B cell (primary cell): ENCODE measurements around the gene PPP1R36. TPM values are rescaled to one million over a fixed set of nuclear protein-coding genes. Genes with fewer than 3 reads are reported as not detected.

Experiments used
- ATAC-seq: fragments of 200-7000 bp; cut with Tn5 transposase; one replicate; pipeline ENCODE4 v1.10.0; 2021; ENCODE audit warnings: low read depth, mild to moderate bottlenecking, moderate number of reproducible peaks, moderate library complexity
- CTCF ChIA-PET: fragments of 350-600 bp; sonication (Branson Sonifier 250); formaldehyde crosslinking; loops from one replicate; lab custom pipeline; 2021; ENCODE audit warnings: antibody characterized with exemption, inconsistent platforms; lab: Charles Lee
- POLR2A ChIA-PET: fragments of 350-600 bp; sonication (Branson Sonifier 250); formaldehyde crosslinking; loops from one replicate; lab custom pipeline; 2021; ENCODE audit warnings: antibody characterized with exemption; lab: Charles Lee
- DNase-seq: peaks from one replicate; pipeline ENCODE4 v3.0.0; 2013
- H2AFZ ChIP-seq: 2 replicates; pipeline ENCODE4 v1.6.1; 2012; ENCODE audit warnings: mild to moderate bottlenecking, low read depth, low read length; ENCODE audit not compliant: insufficient read depth, poor library complexity, severe bottlenecking
- H3K27ac ChIP-seq, 2 donors: 1 replicate in 1 of 2; 2 replicates in 1 of 2; pipeline ENCODE4 v1.5.1; 2012 to 2013; ENCODE audit warnings: low read length in 2 of 2, mild to moderate bottlenecking in 2 of 2, moderate library complexity in 1 of 2
- H3K27me3 ChIP-seq, 4 experiments: fragments of 200-600 bp in 1 of 4; sonication (generic) in 1 of 4; replicated peaks in 1 of 4; 1 replicate in 2 of 4; 2 replicates in 2 of 4; pipeline versions ENCODE4 v1.6.1 to v1.7.0; 2013 to 2016; ENCODE audit warnings: low read length in 3 of 4, mild to moderate bottlenecking in 2 of 4, mixed read lengths in 1 of 4, moderate library complexity in 1 of 4; ENCODE audit not compliant: insufficient read depth in 4 of 4, control insufficient read depth in 3 of 4; ENCODE audit errors: control extremely low read depth in 1 of 4
- H3K36me3 ChIP-seq, 2 experiments: replicated peaks in 1 of 2; 1 replicate in 1 of 2; 2 replicates in 1 of 2; pipeline versions ENCODE4 v1.6.1 to v1.7.1; 2013; ENCODE audit warnings: low read length in 1 of 2; ENCODE audit not compliant: insufficient read depth in 2 of 2, control insufficient read depth in 1 of 2; ENCODE audit errors: control extremely low read depth in 1 of 2, extremely low read depth in 1 of 2
- H3K4me1 ChIP-seq, 2 donors: fragments of 200-600 bp in 1 of 2; sonication (generic) in 1 of 2; 1 replicate in 1 of 2; 2 replicates in 1 of 2; pipeline versions ENCODE4 v1.5.1 to v1.6.1; 2013 to 2017; ENCODE audit warnings: low read length in 2 of 2; ENCODE audit not compliant: control insufficient read depth in 2 of 2, insufficient read depth in 2 of 2
- H3K4me2 ChIP-seq: replicated peaks from 2 replicates; pipeline ENCODE3; 2012; ENCODE audit warnings: mild to moderate bottlenecking, low read depth, low read length; ENCODE audit not compliant: poor library complexity, severe bottlenecking
- H3K4me3 ChIP-seq, 5 experiments: fragments of 200-600 bp in 1 of 5; sonication (generic) in 1 of 5; 1 replicate in 3 of 5; 2 replicates in 2 of 5; pipeline versions ENCODE4 v1.5.1 to v1.7.0; 2011 to 2016; ENCODE audit warnings: low read length in 4 of 5, mild to moderate bottlenecking in 4 of 5, low read depth in 2 of 5, control low read depth in 1 of 5, moderate library complexity in 1 of 5; ENCODE audit not compliant: insufficient read depth in 1 of 5; ENCODE audit errors: control extremely low read depth in 1 of 5, extremely low read depth in 1 of 5
- H3K79me2 ChIP-seq: fragments of 200-600 bp; sonication (generic); one replicate; pipeline ENCODE4 v1.6.0; 2016; ENCODE audit warnings: low read length; ENCODE audit not compliant: control insufficient read depth, insufficient read depth
- H3K9ac ChIP-seq: fragments of 200-600 bp; sonication (generic); 2 replicates; pipeline ENCODE4 v1.6.1; 2017; ENCODE audit warnings: mild to moderate bottlenecking, low read length, moderate library complexity
- H3K9me3 ChIP-seq, 3 donors: one replicate each; pipeline versions ENCODE4 v1.6.1 to v1.7.1; 2013; ENCODE audit warnings: low read length in 2 of 3; ENCODE audit not compliant: control insufficient read depth in 2 of 3, insufficient read depth in 1 of 3; ENCODE audit errors: control extremely low read depth in 1 of 3
- H4K20me1 ChIP-seq: 2 replicates; pipeline ENCODE4 v1.6.0; 2012; ENCODE audit warnings: mild to moderate bottlenecking, low read length; ENCODE audit not compliant: insufficient read depth, control insufficient read depth, poor library complexity, severe bottlenecking
- H3K27ac Mint-ChIP-seq: one replicate; pipeline ENCODE4 v1.8.0; 2021; ENCODE audit warnings: mixed read lengths
- H3K27me3 Mint-ChIP-seq: one replicate; pipeline ENCODE4 v1.8.0; 2021; ENCODE audit warnings: mixed read lengths
- H3K4me1 Mint-ChIP-seq: one replicate; pipeline ENCODE4 v1.8.0; 2021; ENCODE audit warnings: mixed read lengths
- H3K4me3 Mint-ChIP-seq: one replicate; pipeline ENCODE4 v1.8.0; 2021; ENCODE audit warnings: mixed read lengths
- H3K9me3 Mint-ChIP-seq: one replicate; pipeline ENCODE4 v1.8.0; 2022; ENCODE audit warnings: mixed read lengths; ENCODE audit not compliant: insufficient read depth
- EZH2 ChIP-seq: IDR thresholded peaks from 2 replicates; pipeline ENCODE4 v1.6.1; 2012; ENCODE audit warnings: borderline replicate concordance, low read depth, mild to moderate bottlenecking, moderate library complexity, low read length; ENCODE audit not compliant: insufficient read depth, poor library complexity, severe bottlenecking
- WGBS: methylation state at CpG from one replicate; pipeline ENCODE4 v1.1.5; 2013; ENCODE audit warnings: missing lambda C conversion rate; ENCODE audit not compliant: insufficient coverage; 5-methylcytosine and 5-hydroxymethylcytosine counted together
- intact Hi-C: fragments of 100-400 bp; cut with micrococcal nuclease; formaldehyde crosslinking; loops from one replicate; pipeline ENCODE4 v1.10.0; 2022
- polyA plus RNA-seq: library from polyadenylated mRNA; depleted of rRNA; stranded (reverse); fragments of >200 nt; gene quantifications from 2 replicates; pipeline ENCODE4 v1.2.3, GENCODE V29; 2012
- total RNA-seq, 2 donors: library from RNA; stranded (reverse); fragments of 120-200 nt in 1 of 2; gene quantifications; 1 replicate in 1 of 2; 2 replicates in 1 of 2; pipeline versions ENCODE4 v1.2.3 to v1.2.4, GENCODE V29; 2013 to 2022
- TF ChIP-seq, protein P1 (sequence below): fragments of 200-600 bp; IDR thresholded peaks from one replicate; pipeline ENCODE4 v1.8.0; 2022; ENCODE audit warnings: antibody characterized with exemption, mild to moderate bottlenecking

The PPP1R36 gene
- total and polyA plus RNA-seq, 2 donors (not counting 1 experiment from before 2014, with no cell fraction given): 0.06 TPM; not detected in 1

DNA sequence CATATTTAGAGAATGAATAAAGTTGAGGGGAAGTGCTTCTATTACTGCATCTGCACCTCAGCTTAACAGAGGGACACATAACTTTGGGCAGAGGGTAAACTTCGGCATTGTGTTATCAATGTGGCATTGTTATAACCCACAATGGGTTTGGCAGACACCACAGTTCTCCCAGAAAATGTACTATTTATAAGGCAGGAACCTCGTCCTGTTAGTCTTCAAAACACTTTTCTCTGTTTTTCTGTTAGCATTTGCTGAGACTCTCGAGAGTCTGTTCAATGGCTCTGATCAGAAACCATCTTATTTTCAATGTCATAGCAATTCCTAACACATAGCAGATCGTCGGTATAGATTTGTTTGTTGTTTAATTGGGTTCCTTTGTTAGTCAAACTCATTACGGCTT, 13.9 kb downstream of the PPP1R36 start:
- POLR2A ChIA-PET: no interaction called here
- no peak for ATAC-seq
- Histone ChIP-seq H3K9ac (no peak overlapping the region), H2AFZ (no peak overlapping the region), H3K4me1 (no peaks in the 10 kb centered on the region), H3K4me3 (no peak overlapping the region), H3K27me3 (no peaks in the 10 kb centered on the region), H4K20me1 (no peaks in the 10 kb centered on the region), H3K4me2 (no peak overlapping the region), H3K79me2 (no peaks in the 10 kb centered on the region), H3K27ac (no peak overlapping the region), H3K9me3 (no peaks in the 10 kb centered on the region), H3K36me3 (no peaks in the 10 kb centered on the region)
- intact Hi-C loops: no loop called here
- 88% methylated on average over 3 of the region's 6 CpGs for WGBS
- no peak overlapping the region for H3K27ac Mint-ChIP-seq
- H3K27me3 Mint-ChIP-seq: peaks cover 7% of the 10 kb centered on the region
- CTCF ChIA-PET: no interaction called here
- no peaks in the 10 kb centered on the region for H3K4me1 Mint-ChIP-seq
- TF ChIP-seq, protein P1, sequence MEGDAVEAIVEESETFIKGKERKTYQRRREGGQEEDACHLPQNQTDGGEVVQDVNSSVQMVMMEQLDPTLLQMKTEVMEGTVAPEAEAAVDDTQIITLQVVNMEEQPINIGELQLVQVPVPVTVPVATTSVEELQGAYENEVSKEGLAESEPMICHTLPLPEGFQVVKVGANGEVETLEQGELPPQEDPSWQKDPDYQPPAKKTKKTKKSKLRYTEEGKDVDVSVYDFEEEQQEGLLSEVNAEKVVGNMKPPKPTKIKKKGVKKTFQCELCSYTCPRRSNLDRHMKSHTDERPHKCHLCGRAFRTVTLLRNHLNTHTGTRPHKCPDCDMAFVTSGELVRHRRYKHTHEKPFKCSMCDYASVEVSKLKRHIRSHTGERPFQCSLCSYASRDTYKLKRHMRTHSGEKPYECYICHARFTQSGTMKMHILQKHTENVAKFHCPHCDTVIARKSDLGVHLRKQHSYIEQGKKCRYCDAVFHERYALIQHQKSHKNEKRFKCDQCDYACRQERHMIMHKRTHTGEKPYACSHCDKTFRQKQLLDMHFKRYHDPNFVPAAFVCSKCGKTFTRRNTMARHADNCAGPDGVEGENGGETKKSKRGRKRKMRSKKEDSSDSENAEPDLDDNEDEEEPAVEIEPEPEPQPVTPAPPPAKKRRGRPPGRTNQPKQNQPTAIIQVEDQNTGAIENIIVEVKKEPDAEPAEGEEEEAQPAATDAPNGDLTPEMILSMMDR: no peak
- TF ChIP-seq EZH2: no peak
- no peak for DNase-seq
- no peak overlapping the region for H3K4me3 Mint-ChIP-seq
- no peaks in the 10 kb centered on the region for H3K9me3 Mint-ChIP-seq

DNA sequence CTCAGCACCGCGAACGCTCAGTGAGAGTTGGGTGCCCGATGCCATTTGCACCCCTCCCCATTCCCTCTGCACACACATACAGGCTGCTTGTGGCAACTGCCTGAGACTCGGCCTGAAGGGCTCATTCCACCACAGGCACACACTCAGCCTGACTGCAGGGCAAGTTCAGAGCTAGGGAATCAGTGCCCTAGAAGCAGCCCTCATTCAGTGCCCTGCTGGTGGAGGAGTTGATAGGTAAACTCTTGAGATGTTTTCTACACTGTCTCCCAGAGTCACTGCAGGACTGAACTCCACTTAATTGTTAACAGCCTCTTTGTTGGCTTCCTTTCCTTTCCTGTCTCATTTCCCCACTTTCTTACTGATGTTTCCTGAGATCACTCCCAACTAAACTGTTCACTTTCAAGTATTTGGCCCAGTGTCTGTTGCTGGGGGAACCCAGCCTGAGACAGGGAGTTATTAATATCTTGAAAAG, 16.9 kb downstream of the PPP1R36 start:
- ATAC-seq (no peak), DNase-seq (no peak)
- POLR2A ChIA-PET: no interaction called here
- Histone ChIP-seq H3K4me3 (no peak overlapping the region), H3K9me3 (no peaks in the 10 kb centered on the region), H3K36me3 (no peaks in the 10 kb centered on the region), H3K4me1 (no peaks in the 10 kb centered on the region), H3K27ac (no peak overlapping the region), H3K27me3 (no peaks in the 10 kb centered on the region), H3K9ac (no peak overlapping the region), H2AFZ (no peak overlapping the region), H4K20me1 (no peaks in the 10 kb centered on the region), H3K4me2 (no peak overlapping the region), H3K79me2 (no peaks in the 10 kb centered on the region)
- H3K27me3 Mint-ChIP-seq: peaks cover 10% of the 10 kb centered on the region
- CTCF ChIA-PET: interaction anchor here (0.7 kb wide), 1 partner anchor 256 kb away, joined by 3 read pairs; no protein-coding TSS in a partner anchor
- intact Hi-C loops: no loop called here
- WGBS: 76% methylated on average over 4 of the region's 5 CpGs
- H3K4me1 Mint-ChIP-seq: no peaks in the 10 kb centered on the region
- H3K4me3 Mint-ChIP-seq: no peak overlapping the region
- TF ChIP-seq, protein P1: no peak
- TF ChIP-seq EZH2: no peak
- H3K27ac Mint-ChIP-seq: no peak overlapping the region
- no peaks in the 10 kb centered on the region for H3K9me3 Mint-ChIP-seq
